Panc1 (cell line): ENCODE data around the gene SLC22A5. TPM values are rescaled to one million over a fixed set of nuclear protein-coding genes. Genes with fewer than 3 reads are reported as not detected.

ENCODE experiments used
- ATAC-seq: fragments of 200-7000 bp; cut with Tn5 transposase; 2 replicates; pipeline ENCODE4 v1.9.1; 2020; ENCODE audit warnings: mild to moderate bottlenecking, moderate library complexity
- BruUV-seq: library from RNA; stranded (reverse); fragments of 400-500 nt; replicated peaks from 2 replicates; lab custom pipeline; 2021; lab: Mats Ljungman, UMichigan
- CTCF ChIA-PET: fragments of 300-600 bp; sonication (Branson Sonifier 250); formaldehyde crosslinking; loops from one replicate; lab custom pipeline; 2022; ENCODE audit warnings: antibody characterized with exemption; lab: Charles Lee
- POLR2A ChIA-PET: fragments of 300-600 bp; sonication (Branson Sonifier 250); formaldehyde crosslinking; loops from one replicate; lab custom pipeline; 2022; ENCODE audit warnings: antibody characterized with exemption; lab: Charles Lee
- DNase-seq: peaks from one replicate; pipeline ENCODE4 v3.0.0-alpha.2; 2010; ENCODE audit warnings: low read depth, low spot score
- H3K27ac ChIP-seq: 2 replicates; pipeline ENCODE4 v1.5.1; 2011; ENCODE audit warnings: mild to moderate bottlenecking, low read length, inconsistent platforms
- H3K27me3 ChIP-seq: fragments of 200-500 bp; sonication (Bioruptor generic); 2 replicates; pipeline ENCODE4 v1.6.0; 2014; ENCODE audit warnings: low read length, inconsistent platforms; ENCODE audit not compliant: control insufficient read depth, insufficient read depth
- H3K36me3 ChIP-seq: fragments of 200-500 bp; sonication (Bioruptor generic); 2 replicates; pipeline ENCODE4 v1.5.1; 2014; ENCODE audit warnings: inconsistent platforms, mild to moderate bottlenecking, low read length, moderate library complexity; ENCODE audit not compliant: control insufficient read depth, insufficient read depth
- H3K4me1 ChIP-seq: 2 replicates; pipeline ENCODE4 v1.5.1; 2011; ENCODE audit warnings: inconsistent platforms, mild to moderate bottlenecking, low read length, moderate library complexity; ENCODE audit not compliant: control insufficient read depth, insufficient read depth
- H3K4me3 ChIP-seq, 2 experiments: 2 replicates each; pipeline ENCODE4 v1.5.1; 2011 to 2012; ENCODE audit warnings: low read depth in 2 of 2, low read length in 2 of 2, mild to moderate bottlenecking in 2 of 2, inconsistent platforms in 1 of 2, moderate library complexity in 1 of 2
- H3K9me3 ChIP-seq: fragments of 200-500 bp; sonication (Bioruptor generic); 2 replicates; pipeline ENCODE4 v1.5.1; 2014; ENCODE audit warnings: low read depth, mild to moderate bottlenecking, inconsistent platforms, low read length, moderate library complexity; ENCODE audit not compliant: control insufficient read depth, insufficient read depth
- POLR2AphosphoS5 ChIP-seq: IDR thresholded peaks from 2 replicates; pipeline ENCODE4 v1.6.1; 2012; ENCODE audit warnings: mild to moderate bottlenecking, low read depth, low read length, moderate library complexity
- SIN3A ChIP-seq: IDR thresholded peaks from 2 replicates; pipeline ENCODE4 v1.6.1; 2012; ENCODE audit warnings: low read depth, mild to moderate bottlenecking, low read length, moderate library complexity, borderline replicate concordance; ENCODE audit not compliant: insufficient read depth
- TCF7L2 ChIP-seq: IDR thresholded peaks from 2 replicates; pipeline ENCODE4 v1.6.1; 2011; ENCODE audit warnings: mild to moderate bottlenecking, low read depth, low read length, inconsistent platforms
- in situ Hi-C: cut with HindIII; loops from 2 replicates; pipeline ENCODE4 v1.10.0; 2016; ENCODE audit warnings: low sequenced_read_pairs, low pct_unique_long_range_greater_than_20kb
- intact Hi-C: fragments of 100-400 bp; cut with micrococcal nuclease; formaldehyde crosslinking; loops from one replicate; pipeline ENCODE4 v1.10.0; 2022; ENCODE audit not compliant: unreplicated experiment
- total RNA-seq: library from RNA; stranded (reverse); gene quantifications from one replicate; pipeline ENCODE4 v1.2.1, GENCODE V29; 2021; ENCODE audit not compliant: unreplicated experiment
- TF ChIP-seq, protein P1 (sequence below): fragments of 450-650 bp; IDR thresholded peaks from 2 replicates; pipeline ENCODE4 v1.5.1; 2017; ENCODE audit warnings: mild to moderate bottlenecking
- TF ChIP-seq, protein P2 (sequence below), 2 experiments: IDR thresholded peaks; 2 replicates each; pipeline ENCODE4 v1.6.1; 2011 to 2012; ENCODE audit warnings: low read depth in 2 of 2, control low read depth in 1 of 2, low read length in 1 of 2, mild to moderate bottlenecking in 1 of 2, moderate library complexity in 1 of 2; ENCODE audit not compliant: insufficient read depth in 1 of 2

Gene SLC22A5
- total RNA-seq, 1 experiment from 2014 or later, result 9.5 TPM

DNA sequence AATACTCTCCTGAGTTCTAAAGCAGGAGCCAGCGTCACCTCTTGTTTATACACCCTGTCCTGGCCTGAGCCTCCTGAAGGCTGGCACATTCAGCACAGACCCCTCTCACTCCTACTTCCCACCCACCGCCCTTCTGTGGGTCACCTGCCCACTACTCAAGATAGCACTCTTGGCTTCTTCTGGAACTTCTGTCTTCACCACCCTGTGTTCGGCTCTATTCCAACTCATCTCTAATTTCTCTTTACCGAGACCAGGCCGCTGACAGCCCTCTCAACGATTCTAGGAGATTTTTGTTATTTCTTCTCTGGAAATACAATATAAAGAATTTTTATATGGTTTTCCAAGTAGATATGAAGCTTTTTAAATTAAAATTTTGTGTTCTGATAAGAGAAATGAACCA, 63.6 kb downstream of the SLC22A5 start:
- Histone ChIP-seq H3K4me3 (no peak overlapping the region), H3K9me3 (no peaks in the 10 kb centered on the region), H3K27ac (no peak overlapping the region), H3K36me3 (no peaks in the 10 kb centered on the region), H3K4me1 (peaks cover 10% of the 10 kb centered on the region), H3K27me3 (no peaks in the 10 kb centered on the region)
- in situ Hi-C loops, result no loop called here
- ChIA-PET CTCF (no interaction called here), POLR2A (interaction anchor here (0.6 to 0.7 kb wide), 2 partner anchors 16 to 20 kb away, joined by 7 to 10 read pairs; no protein-coding TSS in a partner anchor)
- intact Hi-C loops, result no loop called here
- no TSS peak for BruUV-seq
- DNase-seq (no peak), ATAC-seq (no peak)
- TF ChIP-seq, protein P1, sequence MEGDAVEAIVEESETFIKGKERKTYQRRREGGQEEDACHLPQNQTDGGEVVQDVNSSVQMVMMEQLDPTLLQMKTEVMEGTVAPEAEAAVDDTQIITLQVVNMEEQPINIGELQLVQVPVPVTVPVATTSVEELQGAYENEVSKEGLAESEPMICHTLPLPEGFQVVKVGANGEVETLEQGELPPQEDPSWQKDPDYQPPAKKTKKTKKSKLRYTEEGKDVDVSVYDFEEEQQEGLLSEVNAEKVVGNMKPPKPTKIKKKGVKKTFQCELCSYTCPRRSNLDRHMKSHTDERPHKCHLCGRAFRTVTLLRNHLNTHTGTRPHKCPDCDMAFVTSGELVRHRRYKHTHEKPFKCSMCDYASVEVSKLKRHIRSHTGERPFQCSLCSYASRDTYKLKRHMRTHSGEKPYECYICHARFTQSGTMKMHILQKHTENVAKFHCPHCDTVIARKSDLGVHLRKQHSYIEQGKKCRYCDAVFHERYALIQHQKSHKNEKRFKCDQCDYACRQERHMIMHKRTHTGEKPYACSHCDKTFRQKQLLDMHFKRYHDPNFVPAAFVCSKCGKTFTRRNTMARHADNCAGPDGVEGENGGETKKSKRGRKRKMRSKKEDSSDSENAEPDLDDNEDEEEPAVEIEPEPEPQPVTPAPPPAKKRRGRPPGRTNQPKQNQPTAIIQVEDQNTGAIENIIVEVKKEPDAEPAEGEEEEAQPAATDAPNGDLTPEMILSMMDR, result no peak
- TF ChIP-seq, protein P2, sequence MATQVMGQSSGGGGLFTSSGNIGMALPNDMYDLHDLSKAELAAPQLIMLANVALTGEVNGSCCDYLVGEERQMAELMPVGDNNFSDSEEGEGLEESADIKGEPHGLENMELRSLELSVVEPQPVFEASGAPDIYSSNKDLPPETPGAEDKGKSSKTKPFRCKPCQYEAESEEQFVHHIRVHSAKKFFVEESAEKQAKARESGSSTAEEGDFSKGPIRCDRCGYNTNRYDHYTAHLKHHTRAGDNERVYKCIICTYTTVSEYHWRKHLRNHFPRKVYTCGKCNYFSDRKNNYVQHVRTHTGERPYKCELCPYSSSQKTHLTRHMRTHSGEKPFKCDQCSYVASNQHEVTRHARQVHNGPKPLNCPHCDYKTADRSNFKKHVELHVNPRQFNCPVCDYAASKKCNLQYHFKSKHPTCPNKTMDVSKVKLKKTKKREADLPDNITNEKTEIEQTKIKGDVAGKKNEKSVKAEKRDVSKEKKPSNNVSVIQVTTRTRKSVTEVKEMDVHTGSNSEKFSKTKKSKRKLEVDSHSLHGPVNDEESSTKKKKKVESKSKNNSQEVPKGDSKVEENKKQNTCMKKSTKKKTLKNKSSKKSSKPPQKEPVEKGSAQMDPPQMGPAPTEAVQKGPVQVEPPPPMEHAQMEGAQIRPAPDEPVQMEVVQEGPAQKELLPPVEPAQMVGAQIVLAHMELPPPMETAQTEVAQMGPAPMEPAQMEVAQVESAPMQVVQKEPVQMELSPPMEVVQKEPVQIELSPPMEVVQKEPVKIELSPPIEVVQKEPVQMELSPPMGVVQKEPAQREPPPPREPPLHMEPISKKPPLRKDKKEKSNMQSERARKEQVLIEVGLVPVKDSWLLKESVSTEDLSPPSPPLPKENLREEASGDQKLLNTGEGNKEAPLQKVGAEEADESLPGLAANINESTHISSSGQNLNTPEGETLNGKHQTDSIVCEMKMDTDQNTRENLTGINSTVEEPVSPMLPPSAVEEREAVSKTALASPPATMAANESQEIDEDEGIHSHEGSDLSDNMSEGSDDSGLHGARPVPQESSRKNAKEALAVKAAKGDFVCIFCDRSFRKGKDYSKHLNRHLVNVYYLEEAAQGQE (IDR thresholded peaks at IDR 0.05; ENCODE audit: insufficient read depth in 1 of 2, low read depth in 2 of 2, low read length in 1 of 2), result no peak
- no peak for TF ChIP-seq POLR2AphosphoS5
- TF ChIP-seq TCF7L2, result no peak
- TF ChIP-seq SIN3A, result no peak

DNA sequence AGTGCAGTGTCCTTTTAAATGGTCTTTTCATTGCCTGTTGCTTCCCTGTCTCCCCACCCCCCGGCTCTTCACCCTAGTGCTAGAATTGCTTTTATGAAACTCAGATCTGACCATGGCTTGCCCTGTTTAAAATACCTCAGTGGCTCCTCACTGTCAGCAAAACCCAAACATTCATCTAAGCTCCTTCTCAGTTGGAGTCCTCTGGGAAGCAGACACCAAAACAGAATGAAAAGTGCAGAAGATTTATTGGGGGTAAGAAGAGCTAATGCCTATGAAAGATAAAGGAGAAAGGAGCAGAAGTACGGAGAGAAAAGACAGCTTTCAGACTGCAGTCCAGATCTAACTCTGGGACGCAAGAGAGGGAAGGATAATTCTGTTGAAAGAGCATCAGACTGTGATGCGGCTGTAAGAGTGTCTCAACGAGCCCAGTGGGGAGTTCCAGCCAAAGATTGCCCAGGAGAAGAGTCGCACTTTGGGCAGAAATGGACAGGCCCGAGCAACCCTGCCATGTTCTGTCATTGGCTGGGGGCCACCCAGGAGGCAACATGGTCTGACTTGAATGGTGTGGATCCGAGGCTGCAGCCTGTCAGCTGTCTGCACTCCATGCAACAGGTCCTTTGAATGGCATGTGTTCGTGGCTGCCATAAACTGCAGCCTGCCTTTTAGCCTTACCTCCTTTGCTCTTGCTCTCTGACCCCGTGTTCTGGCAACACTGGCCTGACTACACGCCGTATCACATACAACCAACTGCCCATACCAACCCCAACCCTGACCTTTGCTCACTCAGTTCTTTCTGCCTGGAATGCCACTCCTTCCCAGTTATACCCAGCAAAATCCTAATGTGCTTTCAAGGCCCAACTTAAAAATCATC, 65.1 kb downstream of the SLC22A5 start:
- no TSS peak for BruUV-seq
- POLR2A ChIA-PET, result no interaction called here
- DNase-seq (no peak), ATAC-seq (no peak)
- H3K36me3 ChIP-seq, result no peaks in the 10 kb centered on the region
- CTCF ChIA-PET, result no interaction called here
- H3K4me3 ChIP-seq, result no peak overlapping the region
- intact Hi-C loops (no loop called here), in situ Hi-C loops (no loop called here)
- TF ChIP-seq, protein P1, result no peak
- TF ChIP-seq POLR2AphosphoS5, result no peak
- no peaks in the 10 kb centered on the region for H3K4me1 ChIP-seq
- H3K27ac ChIP-seq, result no peak overlapping the region
- no peaks in the 10 kb centered on the region for H3K9me3 ChIP-seq
- H3K27me3 ChIP-seq, result no peaks in the 10 kb centered on the region
